GM15510 (cell line): Measurements from ENCODE around the gene BSN.

Source experiments
- POLR2A ChIP-seq: IDR thresholded peaks from 3 replicates; pipeline ENCODE4 v1.6.1; 2011; ENCODE audit warnings: borderline replicate concordance; ENCODE audit not compliant: insufficient read length; ENCODE audit errors: extremely low read depth

The BSN gene

GRCh38 chr3:49665822-49666519 lies 111.7 kb downstream of the BSN start:
- no peak for TF ChIP-seq POLR2A

GRCh38 chr3:49666592-49666991 lies 112.3 kb downstream of the BSN start:
- no peak for TF ChIP-seq POLR2A

- no peak for TF ChIP-seq POLR2A
Measured at GRCh38 chr3:49667701-49668413, 113.6 kb downstream of the BSN start.

GRCh38 chr3:49668414-49668797 lies 114.1 kb downstream of the BSN start:
- no peak for TF ChIP-seq POLR2A

GRCh38 chr3:49668861-49669260 lies 114.6 kb downstream of the BSN start:
- no peak for TF ChIP-seq POLR2A

- TF ChIP-seq POLR2A: no peak
Measured at GRCh38 chr3:49669352-49669751, 115.1 kb downstream of the BSN start.

- TF ChIP-seq POLR2A: no peak
Measured at GRCh38 chr3:49670940-49671290, 116.6 kb downstream of the BSN start.

- peak; percentile 16 for TF ChIP-seq POLR2A
Measured at GRCh38 chr3:49671291-49672288, 117.3 kb downstream of the BSN start.

GRCh38 chr3:49673121-49673714 lies 118.9 kb downstream of the BSN start:
- no peak for TF ChIP-seq POLR2A

GRCh38 chr3:49673715-49674496 lies 119.6 kb downstream of the BSN start, which contains the start of gene APEH:
APEH (plus strand) TSS chr3:49674351; CDS start chr3:49674402, 51 bp downstream.
- peak; percentile 84 for TF ChIP-seq POLR2A

GRCh38 chr3:49674497-49674983 lies 120.3 kb downstream of the BSN start:
- TF ChIP-seq POLR2A: no peak

GRCh38 chr3:49675912-49676311 lies 121.6 kb downstream of the BSN start:
- TF ChIP-seq POLR2A: no peak

GRCh38 chr3:49680493-49681231 lies 126.4 kb downstream of the BSN start:
- no peak for TF ChIP-seq POLR2A
